Measurements from ENCODE around the gene CFAP97D2.
"Not testable (repeated sequence)": the region's sequence is repeated elsewhere in the genome, so short reads cannot be mapped to it uniquely, and the experiment has no call there.

Gene CFAP97D2

GRCh38 chr13:114147803-114148520, 31.1 kb upstream of the CFAP97D2 start:
- DNase-seq (ENCODE audit: low spot score), result no peak
- TF ChIP-seq, protein P1, sequence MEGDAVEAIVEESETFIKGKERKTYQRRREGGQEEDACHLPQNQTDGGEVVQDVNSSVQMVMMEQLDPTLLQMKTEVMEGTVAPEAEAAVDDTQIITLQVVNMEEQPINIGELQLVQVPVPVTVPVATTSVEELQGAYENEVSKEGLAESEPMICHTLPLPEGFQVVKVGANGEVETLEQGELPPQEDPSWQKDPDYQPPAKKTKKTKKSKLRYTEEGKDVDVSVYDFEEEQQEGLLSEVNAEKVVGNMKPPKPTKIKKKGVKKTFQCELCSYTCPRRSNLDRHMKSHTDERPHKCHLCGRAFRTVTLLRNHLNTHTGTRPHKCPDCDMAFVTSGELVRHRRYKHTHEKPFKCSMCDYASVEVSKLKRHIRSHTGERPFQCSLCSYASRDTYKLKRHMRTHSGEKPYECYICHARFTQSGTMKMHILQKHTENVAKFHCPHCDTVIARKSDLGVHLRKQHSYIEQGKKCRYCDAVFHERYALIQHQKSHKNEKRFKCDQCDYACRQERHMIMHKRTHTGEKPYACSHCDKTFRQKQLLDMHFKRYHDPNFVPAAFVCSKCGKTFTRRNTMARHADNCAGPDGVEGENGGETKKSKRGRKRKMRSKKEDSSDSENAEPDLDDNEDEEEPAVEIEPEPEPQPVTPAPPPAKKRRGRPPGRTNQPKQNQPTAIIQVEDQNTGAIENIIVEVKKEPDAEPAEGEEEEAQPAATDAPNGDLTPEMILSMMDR (IDR thresholded peaks at IDR 0.05; ENCODE audit: borderline replicate concordance, control extremely low read depth, extremely low read depth, insufficient read depth, missing control alignments), result no peak
- in situ Hi-C loops (cut with MboI; ENCODE audit: low sequenced_read_pairs, unreplicated experiment), result no loop called here

DNA sequence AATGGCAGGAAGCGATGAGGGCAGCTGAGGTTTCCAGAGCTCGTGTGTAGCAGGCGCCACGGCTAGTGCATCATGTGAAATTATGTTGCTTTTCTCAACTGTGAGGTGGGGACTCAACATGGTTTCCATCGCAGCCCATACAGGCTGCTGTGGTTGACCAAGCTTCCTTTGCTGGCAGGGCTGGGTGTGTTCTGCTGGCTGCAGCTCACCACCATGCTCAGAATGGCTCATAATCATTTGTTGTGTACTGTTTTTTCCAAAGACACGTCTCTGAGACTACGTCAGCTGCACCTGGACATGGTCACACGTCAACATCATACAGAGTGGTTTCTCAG, 30.6 kb upstream of the CFAP97D2 start:
- DNase-seq (ENCODE audit: low spot score), result peak; percentile 80
- in situ Hi-C loops (cut with MboI; ENCODE audit: low sequenced_read_pairs, unreplicated experiment), result no loop called here
- TF ChIP-seq, protein P1 (IDR thresholded peaks at IDR 0.05; ENCODE audit: borderline replicate concordance, control extremely low read depth, extremely low read depth, insufficient read depth, missing control alignments), result no peak

GRCh38 chr13:114148886-114149285, 30.2 kb upstream of the CFAP97D2 start:
- DNase-seq (ENCODE audit: low spot score); in situ Hi-C loops (cut with MboI; ENCODE audit: low sequenced_read_pairs, unreplicated experiment): not testable (repeated sequence)

DNA sequence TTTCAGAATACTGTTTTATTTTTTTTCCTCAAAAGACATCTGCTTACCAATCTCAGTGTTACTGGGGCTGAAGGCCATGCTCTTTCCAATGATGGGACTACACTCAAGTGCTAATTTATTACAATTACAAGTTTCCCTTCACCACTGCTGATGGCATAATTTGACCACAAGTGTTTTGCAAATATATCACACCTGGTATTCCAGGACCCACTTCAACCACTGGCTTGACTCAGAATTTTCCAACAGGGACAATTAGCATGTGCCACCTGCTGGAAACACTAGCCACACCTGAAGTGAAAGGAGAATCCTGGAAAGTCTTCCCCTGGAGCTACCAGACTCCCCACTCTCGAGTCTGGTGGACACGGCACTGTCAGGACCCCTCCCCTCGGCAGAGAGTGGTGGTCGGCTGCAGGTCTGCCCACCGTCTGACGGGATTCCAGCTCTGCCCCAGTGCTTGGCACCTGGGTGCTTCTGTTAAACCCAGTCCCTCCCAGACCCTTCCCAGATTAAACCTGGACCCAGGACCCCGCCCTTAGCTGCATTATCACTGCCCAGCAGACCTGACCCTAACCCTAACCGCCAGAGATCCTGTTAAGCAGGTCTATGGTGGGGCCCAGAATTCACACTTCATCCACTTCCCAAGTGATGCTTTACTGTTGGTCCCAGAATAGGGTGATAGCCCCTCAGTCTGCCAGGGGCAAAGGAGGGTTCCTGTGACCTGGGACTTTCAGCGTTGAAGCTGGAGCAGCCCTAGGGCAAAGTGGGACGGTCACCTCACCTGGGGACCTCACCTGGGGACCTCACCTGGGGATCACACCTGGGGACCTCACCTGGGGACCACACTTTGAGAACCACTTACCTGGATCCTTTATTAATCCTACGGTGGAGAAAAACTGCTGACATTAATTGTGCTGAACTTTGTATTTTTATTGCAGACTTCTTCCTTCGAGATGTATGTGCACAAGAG, 29.0 kb upstream of the CFAP97D2 start:
- TF ChIP-seq, protein P1 (IDR thresholded peaks at IDR 0.05; ENCODE audit: borderline replicate concordance, control extremely low read depth, extremely low read depth, insufficient read depth, missing control alignments), result no peak
- DNase-seq (ENCODE audit: low spot score), result no peak
- in situ Hi-C loops (cut with MboI; ENCODE audit: low sequenced_read_pairs, unreplicated experiment), result no loop called here

GRCh38 chr13:114151031-114151430, 28.0 kb upstream of the CFAP97D2 start:
- in situ Hi-C loops (cut with MboI; ENCODE audit: low sequenced_read_pairs, unreplicated experiment), result no loop called here
- TF ChIP-seq, protein P1 (IDR thresholded peaks at IDR 0.05; ENCODE audit: borderline replicate concordance, control extremely low read depth, extremely low read depth, insufficient read depth, missing control alignments), result no peak
- DNase-seq (ENCODE audit: low spot score), result no peak

DNA sequence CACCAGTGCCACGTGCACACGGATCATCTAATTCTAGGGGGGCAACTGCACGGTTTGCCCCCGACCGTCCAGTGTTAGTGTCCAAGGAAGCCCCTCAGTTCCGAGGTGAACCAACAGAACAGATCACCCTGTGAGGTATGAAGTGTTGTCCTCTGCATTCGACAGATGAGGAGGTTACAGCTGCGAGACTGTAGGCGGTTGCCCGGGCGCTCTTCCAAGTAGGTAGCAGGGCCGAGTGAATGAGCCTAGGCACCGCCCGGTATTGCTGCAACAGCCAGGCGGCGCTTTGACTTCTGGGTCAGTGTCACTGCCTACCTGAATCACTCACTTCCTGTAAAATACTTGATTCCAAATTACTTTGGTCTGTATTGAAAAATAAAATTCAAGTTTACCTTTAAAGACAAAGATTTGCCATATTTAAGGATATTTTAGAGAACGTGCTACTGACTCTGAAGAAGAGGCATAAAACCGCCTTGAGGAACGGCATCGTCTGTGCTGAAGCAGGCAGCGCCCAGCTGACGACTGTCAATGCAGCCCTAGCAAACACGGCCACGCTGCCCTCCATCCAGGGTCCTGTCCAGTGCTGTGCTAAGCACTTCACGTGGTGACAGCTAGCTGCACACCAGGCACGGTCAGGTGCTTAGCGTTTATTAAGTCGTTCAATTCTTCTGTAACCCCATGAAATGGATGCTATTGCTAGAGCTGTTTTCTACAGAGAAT, 27.3 kb upstream of the CFAP97D2 start:
- TF ChIP-seq, protein P1 (IDR thresholded peaks at IDR 0.05; ENCODE audit: borderline replicate concordance, control extremely low read depth, extremely low read depth, insufficient read depth, missing control alignments), result no peak
- in situ Hi-C loops (cut with MboI; ENCODE audit: low sequenced_read_pairs, unreplicated experiment), result no loop called here
- no peak for DNase-seq (ENCODE audit: low spot score)
